ENCODE data around the gene HSPG2.
"Not testable (repeated sequence)": the region's sequence is repeated elsewhere in the genome, so short reads cannot be mapped to it uniquely, and the experiment has no call there.

HSPG2 gene

GRCh38 chr1:21781815-21782348 lies 155.2 kb downstream of the HSPG2 start:
- DNase-seq: no peak

- no peak for DNase-seq
Observed at GRCh38 chr1:21779613-21780521, 157.2 kb downstream of the HSPG2 start.

- no peak for DNase-seq
Observed at GRCh38 chr1:21778405-21778727, 158.7 kb downstream of the HSPG2 start.

DNA sequence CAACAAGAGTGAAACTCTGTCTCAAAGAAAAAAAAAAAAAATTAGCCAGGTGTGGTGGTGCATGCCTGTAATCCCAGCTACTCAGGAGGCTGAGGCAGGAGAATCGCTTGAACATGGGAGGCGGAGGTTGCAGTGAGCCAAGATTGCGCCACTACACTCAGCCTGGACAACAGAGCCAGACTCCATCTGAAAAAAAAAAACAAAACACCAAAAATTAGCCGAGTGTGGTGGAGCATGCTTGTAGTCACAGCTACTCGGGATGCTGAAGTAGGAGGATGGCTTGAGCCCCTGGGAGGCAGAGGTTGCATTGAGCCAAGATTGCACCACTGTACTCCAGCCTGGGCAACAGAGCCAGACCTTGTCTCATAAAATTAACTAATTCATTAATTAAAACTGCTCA lies 160.2 kb downstream of the HSPG2 start:
- not testable (repeated sequence) for DNase-seq

DNA sequence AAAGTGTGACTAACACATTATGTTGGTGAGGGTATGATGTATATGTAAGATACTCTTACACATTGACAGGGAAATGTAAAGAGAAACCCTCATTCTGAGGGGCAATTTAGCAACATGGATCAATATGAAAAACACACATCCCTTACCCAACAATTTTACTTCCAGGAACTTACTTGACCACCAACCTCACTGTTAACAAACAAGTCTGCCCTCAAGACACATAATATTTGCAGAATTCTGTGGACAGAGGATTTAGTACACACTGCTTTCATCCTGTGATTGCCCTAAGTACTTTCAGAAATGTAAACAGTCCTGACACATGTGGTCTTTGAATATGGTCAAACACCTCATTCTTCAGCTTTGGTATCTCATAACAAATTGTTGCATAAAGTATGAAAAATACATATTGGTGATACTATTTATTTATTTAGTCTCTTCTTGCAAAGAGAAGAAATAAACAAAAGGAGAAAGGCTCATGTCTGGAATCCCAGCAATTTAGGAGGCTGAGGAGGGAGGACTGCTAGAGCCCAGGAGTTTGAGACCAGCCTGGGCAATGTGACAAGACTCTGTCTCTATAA lies 161.0 kb downstream of the HSPG2 start:
- no peak for DNase-seq

DNA sequence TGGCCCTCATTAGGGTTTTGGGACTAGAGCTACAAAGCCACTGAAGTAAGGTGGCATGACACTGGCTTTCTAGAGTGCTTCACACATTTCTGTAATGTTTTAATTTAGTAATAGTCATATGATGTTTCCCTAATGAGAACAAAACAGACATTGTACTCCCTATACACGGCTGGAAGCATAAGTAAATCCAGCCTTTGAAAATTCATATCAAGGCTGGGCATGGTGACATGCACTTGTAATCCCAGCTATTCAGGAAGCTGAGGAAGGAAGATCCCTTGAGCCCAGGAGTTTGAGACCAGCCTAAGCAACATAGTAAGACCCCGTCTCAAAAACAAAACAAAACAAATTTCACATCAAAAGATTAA lies 161.6 kb downstream of the HSPG2 start:
- no peak for DNase-seq

DNA sequence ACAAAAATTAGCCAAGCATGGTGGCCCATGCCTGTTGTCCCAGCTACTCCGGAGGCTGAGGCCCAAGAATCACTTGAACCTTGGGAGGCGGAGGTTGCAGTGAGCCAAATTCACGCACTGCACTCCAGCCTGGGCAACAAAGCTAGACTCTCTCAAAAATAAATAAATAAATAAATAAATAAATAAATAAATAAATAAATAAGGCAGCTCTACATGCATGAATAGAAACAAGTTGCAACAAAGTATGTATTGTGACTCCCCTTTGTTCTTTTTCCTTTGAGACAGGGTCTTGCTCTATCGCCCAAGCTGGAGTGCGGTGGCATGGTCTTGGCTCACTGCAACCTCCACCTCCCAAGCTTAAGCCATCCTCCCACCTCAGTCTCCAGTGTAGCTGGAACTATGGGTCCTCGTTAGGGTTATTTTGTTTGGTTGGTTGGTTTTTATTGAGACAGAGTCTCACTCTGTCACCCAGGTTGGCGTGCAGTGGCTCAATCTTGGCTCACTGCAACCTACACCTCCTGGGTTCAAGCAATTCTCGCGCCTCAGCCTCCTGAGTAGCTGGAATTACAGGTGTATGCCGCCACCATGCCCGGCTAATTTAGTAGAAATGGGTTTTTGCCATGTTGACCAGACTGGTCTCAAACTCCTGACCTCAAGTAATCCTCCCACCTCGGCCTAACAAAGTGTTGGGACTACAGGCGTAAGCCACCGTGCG lies 162.1 kb downstream of the HSPG2 start:
- no peak for DNase-seq

GRCh38 chr1:21773585-21773984 lies 163.5 kb downstream of the HSPG2 start:
- DNase-seq: no peak

Data from eye (tissue), 1 donor.